Trophoblast cell (in vitro differentiated cells and primary cell): ENCODE measurements around the gene NQO2.

Source experiments
- DNase-seq, 2 donors: peaks; one replicate each; pipeline ENCODE4 v3.0.0-alpha.2; 2016
- H2AFZ ChIP-seq: 2 replicates; pipeline ENCODE4 v1.6.1; 2013; ENCODE audit warnings: low read length, moderate library complexity, mild to moderate bottlenecking; ENCODE audit not compliant: insufficient read depth, poor library complexity
- H2AK5ac ChIP-seq: 2 replicates; pipeline ENCODE4 v1.6.1; 2013; ENCODE audit warnings: mild to moderate bottlenecking, low read length
- H2BK120ac ChIP-seq: 2 replicates; pipeline ENCODE4 v1.6.1; 2013; ENCODE audit warnings: low read length, mild to moderate bottlenecking, moderate library complexity; ENCODE audit not compliant: insufficient read depth, poor library complexity
- H2BK12ac ChIP-seq: 2 replicates; pipeline ENCODE4 v1.6.1; 2013; ENCODE audit warnings: mild to moderate bottlenecking, low read length, moderate library complexity
- H2BK5ac ChIP-seq: 2 replicates; pipeline ENCODE4 v1.6.1; 2013; ENCODE audit warnings: low read length, low read depth, moderate library complexity, mild to moderate bottlenecking; ENCODE audit not compliant: poor library complexity
- H3K14ac ChIP-seq: 2 replicates; pipeline ENCODE4 v1.6.1; 2013; ENCODE audit warnings: mild to moderate bottlenecking, low read length
- H3K18ac ChIP-seq: 2 replicates; pipeline ENCODE4 v1.6.1; 2013; ENCODE audit warnings: mild to moderate bottlenecking, low read length
- H3K23ac ChIP-seq: 2 replicates; pipeline ENCODE4 v1.6.1; 2013; ENCODE audit warnings: low read length
- H3K27ac ChIP-seq: 2 replicates; pipeline ENCODE4 v1.5.1; 2013; ENCODE audit warnings: low read depth, mild to moderate bottlenecking, inconsistent platforms, low read length, moderate library complexity
- H3K27me3 ChIP-seq: 2 replicates; pipeline ENCODE4 v1.6.1; 2013; ENCODE audit warnings: inconsistent platforms, mild to moderate bottlenecking, low read length, moderate library complexity; ENCODE audit not compliant: insufficient read depth
- H3K36me3 ChIP-seq, 2 experiments: 1 replicate in 1 of 2; 2 replicates in 1 of 2; pipeline ENCODE4 v1.6.1; 2013; ENCODE audit warnings: low read length in 2 of 2, mild to moderate bottlenecking in 2 of 2, moderate library complexity in 1 of 2; ENCODE audit not compliant: insufficient read depth in 2 of 2, control insufficient read depth in 1 of 2
- H3K4ac ChIP-seq: 2 replicates; pipeline ENCODE4 v1.6.1; 2013; ENCODE audit warnings: low read depth, mild to moderate bottlenecking, low read length, moderate library complexity
- H3K4me1 ChIP-seq, 2 experiments: 1 replicate in 1 of 2; 2 replicates in 1 of 2; pipeline ENCODE4 v1.6.1; 2013; ENCODE audit warnings: low read length in 2 of 2, mild to moderate bottlenecking in 2 of 2, moderate library complexity in 1 of 2; ENCODE audit not compliant: insufficient read depth in 2 of 2, control insufficient read depth in 1 of 2
- H3K4me2 ChIP-seq: 2 replicates; pipeline ENCODE4 v1.6.1; 2013; ENCODE audit warnings: inconsistent platforms, mild to moderate bottlenecking, low read length, moderate library complexity
- H3K4me3 ChIP-seq: 2 replicates; pipeline ENCODE4 v1.5.1; 2013; ENCODE audit warnings: mild to moderate bottlenecking, low read depth, low read length, inconsistent platforms
- H3K79me1 ChIP-seq: one replicate; pipeline ENCODE4 v1.6.1; 2013; ENCODE audit warnings: low read length
- H3K79me2 ChIP-seq: 2 replicates; pipeline ENCODE4 v1.6.1; 2013; ENCODE audit warnings: low read length, mild to moderate bottlenecking; ENCODE audit not compliant: control insufficient read depth, insufficient read depth, poor library complexity
- H3K9ac ChIP-seq: 2 replicates; pipeline ENCODE4 v1.6.1; 2013; ENCODE audit warnings: mild to moderate bottlenecking, low read length
- H3K9me3 ChIP-seq: 2 replicates; pipeline ENCODE4 v1.6.1; 2013; ENCODE audit warnings: low read depth, mild to moderate bottlenecking, control low read depth, inconsistent platforms, low read length; ENCODE audit not compliant: insufficient read depth
- H4K12ac ChIP-seq: 2 replicates; pipeline ENCODE4 v1.6.1; 2013; ENCODE audit warnings: low read depth, mild to moderate bottlenecking, low read length, moderate library complexity
- H4K8ac ChIP-seq: 2 replicates; pipeline ENCODE4 v1.6.1; 2013; ENCODE audit warnings: low read depth, mild to moderate bottlenecking, low read length, moderate library complexity
- H4K91ac ChIP-seq: one replicate; pipeline ENCODE4 v1.6.1; 2013; ENCODE audit warnings: low read depth, mild to moderate bottlenecking, low read length, moderate library complexity
- WGBS: extraction: QIAGEN DNeasy Blood & Tissue Kit; methylation state at CpG from one replicate; pipeline ENCODE4 v1.1.7; 2013; ENCODE audit warnings: missing lambda C conversion rate; ENCODE audit not compliant: insufficient read length, insufficient coverage; ENCODE audit errors: extremely low coverage; 5-methylcytosine and 5-hydroxymethylcytosine counted together

Gene NQO2

GRCh38 chr6:2958776-2959175 lies 40.9 kb upstream of the NQO2 start:
- Histone ChIP-seq H3K27ac (no peak overlapping the region), H4K12ac (no peak overlapping the region), H2BK12ac (no peak overlapping the region), H3K9me3 (peaks cover 5% of the 10 kb centered on the region), H3K4me3 (no peak overlapping the region), H2BK5ac (no peak overlapping the region), H2BK120ac (no peak overlapping the region), H3K4me2 (no peak overlapping the region), H3K23ac (no peak overlapping the region), H3K9ac (no peak overlapping the region), H2AK5ac (no peak overlapping the region), H3K36me3 (peaks cover 2 to 6% of the 10 kb centered on the region in 2 experiments), H3K4me1 (peaks cover 7 to 15% of the 10 kb centered on the region in 2 experiments), H3K79me1 (no peaks in the 10 kb centered on the region), H3K18ac (no peak overlapping the region), H2AFZ (no peak overlapping the region), H3K14ac (no peak overlapping the region), H3K27me3 (no peaks in the 10 kb centered on the region), H3K79me2 (no peaks in the 10 kb centered on the region), H3K4ac (no peak overlapping the region), H4K8ac (no peak overlapping the region), H4K91ac (no peak overlapping the region)
- WGBS, result no CpG with 5 or more reads among the region's 9 CpGs
- no peak for DNase-seq

DNA sequence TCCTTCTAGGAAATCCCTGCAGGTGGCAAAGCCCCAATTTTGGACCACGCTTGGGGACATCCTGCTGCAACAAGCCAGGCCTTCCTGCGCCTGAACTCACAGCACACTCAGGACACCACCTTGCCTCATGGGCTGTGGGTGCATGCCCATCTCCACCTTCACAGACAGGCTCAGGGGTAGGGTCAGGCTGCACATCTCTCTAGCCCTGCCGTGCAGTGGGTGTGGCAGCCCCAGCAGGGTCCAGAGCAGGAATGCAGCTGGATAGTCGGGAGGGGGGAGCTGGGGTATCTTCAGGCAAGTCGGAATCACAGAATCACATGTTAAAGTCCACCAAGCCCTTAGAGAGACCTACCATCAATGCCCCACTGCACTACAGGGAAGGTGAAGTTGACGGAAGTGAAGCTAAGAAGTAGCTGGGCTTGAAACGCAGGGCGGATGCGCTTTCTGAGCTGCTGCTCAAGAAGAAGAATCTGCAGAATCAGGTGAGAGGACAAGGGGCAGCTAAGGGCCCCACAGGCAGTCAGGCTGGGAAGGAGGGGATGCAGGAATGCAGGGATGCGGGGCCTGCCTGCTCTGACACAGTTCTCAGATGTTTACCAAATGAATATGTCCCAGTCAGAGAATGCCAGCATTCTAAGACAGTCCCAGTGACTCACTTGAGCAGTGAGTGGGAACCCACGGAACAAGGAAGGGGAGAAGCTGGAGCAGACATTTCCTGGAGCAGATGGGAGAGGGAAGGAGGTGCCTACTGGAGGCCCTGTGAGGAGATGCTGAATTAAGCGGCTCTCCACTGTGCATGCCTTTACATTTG lies 39.6 kb upstream of the NQO2 start:
- no peak overlapping the region for H4K12ac ChIP-seq
- H3K27ac ChIP-seq, result peak overlapping the region; percentile 5
- H3K79me1 ChIP-seq, result no peaks in the 10 kb centered on the region
- WGBS, result no CpG with 5 or more reads among the region's 12 CpGs
- no peaks in the 10 kb centered on the region for H3K27me3 ChIP-seq
- H3K9me3 ChIP-seq, result peaks cover 5% of the 10 kb centered on the region
- no peak overlapping the region for H2AK5ac ChIP-seq
- H3K18ac ChIP-seq, result no peak overlapping the region
- H3K4me3 ChIP-seq, result no peak overlapping the region
- H3K79me2 ChIP-seq, result no peaks in the 10 kb centered on the region
- no peak overlapping the region for H3K23ac ChIP-seq
- H3K14ac ChIP-seq, result no peak overlapping the region
- no peak overlapping the region for H3K4me2 ChIP-seq
- H2BK12ac ChIP-seq, result no peak overlapping the region
- peaks cover 2 to 6% of the 10 kb centered on the region in 2 experiments for H3K36me3 ChIP-seq
- no peak overlapping the region for H2BK5ac ChIP-seq
- no peak overlapping the region for H2AFZ ChIP-seq
- H3K9ac ChIP-seq, result no peak overlapping the region
- no peak overlapping the region for H4K8ac ChIP-seq
- no peak overlapping the region for H4K91ac ChIP-seq
- DNase-seq, result peak; percentile 96 to 98
- H3K4ac ChIP-seq, result no peak overlapping the region
- no peak overlapping the region for H2BK120ac ChIP-seq
- peaks cover 7 to 15% of the 10 kb centered on the region in 2 experiments for H3K4me1 ChIP-seq

- Histone ChIP-seq H2BK120ac (no peak overlapping the region), H3K36me3 (peaks cover 2 to 6% of the 10 kb centered on the region in 2 experiments), H3K4me1 (peaks cover 7 to 15% of the 10 kb centered on the region in 2 experiments), H2BK5ac (no peak overlapping the region), H3K27ac (peak overlapping the region; percentile 5), H2AK5ac (no peak overlapping the region), H4K8ac (no peak overlapping the region), H3K4me2 (no peak overlapping the region), H3K4ac (no peak overlapping the region), H3K14ac (no peak overlapping the region), H3K79me1 (no peaks in the 10 kb centered on the region), H2AFZ (no peak overlapping the region), H2BK12ac (no peak overlapping the region), H3K9ac (no peak overlapping the region), H3K79me2 (no peaks in the 10 kb centered on the region), H3K27me3 (no peaks in the 10 kb centered on the region), H3K18ac (no peak overlapping the region), H3K23ac (no peak overlapping the region), H3K4me3 (no peak overlapping the region), H4K91ac (no peak overlapping the region), H4K12ac (no peak overlapping the region), H3K9me3 (peaks cover 5% of the 10 kb centered on the region)
- no peak for DNase-seq
- WGBS, result no CpG with 5 or more reads among the region's 4 CpGs
Observed at GRCh38 chr6:2960935-2961334, 38.8 kb upstream of the NQO2 start.

GRCh38 chr6:2961506-2961905 lies 38.2 kb upstream of the NQO2 start:
- Histone ChIP-seq H3K18ac (no peak overlapping the region), H3K79me2 (no peaks in the 10 kb centered on the region), H3K36me3 (peaks cover 0 to 4% of the 10 kb centered on the region in 2 experiments), H3K27me3 (no peaks in the 10 kb centered on the region), H2AFZ (no peak overlapping the region), H3K4me1 (peaks cover 7 to 15% of the 10 kb centered on the region in 2 experiments), H2BK120ac (no peak overlapping the region), H3K14ac (no peak overlapping the region), H2AK5ac (no peak overlapping the region), H4K8ac (no peak overlapping the region), H2BK12ac (no peak overlapping the region), H3K4ac (no peak overlapping the region), H3K27ac (no peak overlapping the region), H3K79me1 (no peaks in the 10 kb centered on the region), H4K91ac (no peak overlapping the region), H4K12ac (no peak overlapping the region), H3K4me2 (no peak overlapping the region), H2BK5ac (no peak overlapping the region), H3K4me3 (no peak overlapping the region), H3K9ac (no peak overlapping the region), H3K23ac (no peak overlapping the region), H3K9me3 (peaks cover 5% of the 10 kb centered on the region)
- peak; percentile 83 to 85 for DNase-seq
- no CpG with 5 or more reads among the region's 7 CpGs for WGBS
